Right ventricle myocardium superior (tissue), 1 donor: ENCODE results near the gene CAMK1G. TPM values are rescaled to one million over a fixed set of nuclear protein-coding genes. Genes with fewer than 3 reads are reported as not detected.

Experiments used
- ATAC-seq: fragments of 200-7000 bp; cut with Tn5 transposase; one replicate; pipeline ENCODE4 v1.9.1; 2020; ENCODE audit warnings: mild to moderate bottlenecking; ENCODE audit not compliant: poor library complexity
- DNase-seq: peaks from one replicate; pipeline ENCODE4 v3.0.0-alpha.2; 2020
- intact Hi-C: fragments of 100-400 bp; cut with DNase I; formaldehyde crosslinking; loops from one replicate; pipeline ENCODE4 v1.11.2; 2022
- long read RNA-seq: library from polyadenylated mRNA; unstranded; transcript quantifications from one replicate; pipeline ENCODE4 v2.0.0, GENCODE V29; 2021
- total RNA-seq: library from RNA; stranded (reverse); fragmentation: NEBNext Ultra II Directional; extraction: Animal tissue kit (Norgen Biotek cat#: 25700); gene quantifications from one replicate; pipeline ENCODE4 v1.2.1, GENCODE V29; 2021
- donor health status: DM: no; HTN: yes; CAD: no; lungs with severe emphysema.

Gene CAMK1G
- total RNA-seq: not detected
- long read RNA-seq: 0 reads

DNA sequence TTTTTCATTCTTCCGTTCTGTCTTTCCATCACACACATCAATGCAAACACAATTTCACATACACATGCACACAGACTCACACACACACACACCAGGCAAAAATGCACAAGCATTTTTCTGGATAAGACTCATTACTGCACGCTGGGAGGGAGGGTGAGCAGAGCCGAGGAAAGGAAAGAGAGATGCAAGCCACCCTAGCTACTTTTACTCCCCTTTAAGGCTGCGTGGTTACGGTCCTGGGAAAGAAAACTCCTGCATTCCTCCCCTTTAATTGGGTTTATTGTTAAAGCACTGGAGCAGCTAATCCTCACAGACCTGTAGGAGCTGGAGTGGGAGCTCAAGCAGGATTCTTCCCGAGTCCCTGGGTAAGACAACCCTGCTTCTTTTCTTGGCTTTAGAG, at the start of gene CAMK1G:
Gene CAMK1G (plus strand): TSS at position 307 of the 400 bp plus-strand sequence. CDS start 11,270 bp downstream, outside the sequence.
- ATAC-seq (no peak), DNase-seq (no peak)
- intact Hi-C loops: no loop called here

DNA sequence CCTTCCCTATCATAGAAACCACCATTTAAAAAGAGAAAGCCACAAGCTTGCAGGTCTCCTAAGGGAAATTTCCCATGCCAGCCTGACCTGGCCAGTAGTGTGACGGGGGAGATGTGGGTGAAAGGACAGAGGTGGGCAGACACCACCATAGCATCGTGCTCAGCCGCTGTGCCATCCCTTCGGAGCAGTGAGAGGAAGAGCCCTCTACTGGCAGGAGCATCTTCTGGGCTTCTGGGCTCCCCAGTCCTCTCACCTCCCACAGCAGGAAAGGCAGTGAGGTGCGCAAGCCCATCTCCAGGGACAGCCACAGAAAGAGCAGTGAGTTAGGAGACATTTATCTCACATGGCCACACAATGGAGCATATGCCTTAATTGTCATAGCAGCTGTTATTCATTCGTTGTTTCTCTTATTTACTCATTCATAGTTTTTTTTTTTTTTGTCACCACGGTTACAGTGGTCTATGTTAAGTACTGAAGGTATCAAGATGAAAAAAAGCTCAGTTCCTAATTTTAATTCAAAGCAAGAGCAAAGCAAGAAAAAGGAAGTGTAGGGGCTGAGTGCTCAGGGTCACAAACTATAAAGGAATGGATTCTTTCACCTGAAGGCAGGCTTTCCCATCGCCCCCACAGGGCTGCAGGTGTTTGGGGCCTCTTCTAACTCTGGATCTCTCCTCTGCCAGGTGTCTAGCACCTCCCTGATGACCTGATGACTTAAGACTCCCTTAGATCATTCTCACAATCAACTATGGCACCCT, 48.8 kb upstream of the CAMK1G start:
- DNase-seq (no peak), ATAC-seq (no peak)
- intact Hi-C loops: no loop called here

DNA sequence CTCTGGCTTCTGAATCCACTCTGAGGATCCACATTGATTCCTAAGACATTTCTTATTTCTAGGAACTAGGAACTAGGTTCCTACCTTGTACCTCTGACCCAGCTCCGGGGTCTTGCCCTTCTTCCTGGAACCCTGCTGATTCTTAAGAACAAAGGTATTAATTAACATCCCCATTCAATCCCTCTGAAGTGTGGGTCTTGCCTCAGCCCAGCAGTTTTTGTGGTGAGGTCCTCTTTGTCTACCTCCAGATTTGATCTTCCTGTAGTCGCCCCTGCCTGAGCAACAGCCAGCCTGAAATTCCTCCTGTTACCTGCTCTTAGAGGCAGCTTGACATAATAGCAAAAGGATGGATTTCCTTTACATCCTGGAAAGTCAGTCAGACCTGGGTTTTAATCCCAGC, 46.7 kb upstream of the CAMK1G start:
- ATAC-seq (no peak), DNase-seq (no peak)
- intact Hi-C loops: no loop called here

DNA sequence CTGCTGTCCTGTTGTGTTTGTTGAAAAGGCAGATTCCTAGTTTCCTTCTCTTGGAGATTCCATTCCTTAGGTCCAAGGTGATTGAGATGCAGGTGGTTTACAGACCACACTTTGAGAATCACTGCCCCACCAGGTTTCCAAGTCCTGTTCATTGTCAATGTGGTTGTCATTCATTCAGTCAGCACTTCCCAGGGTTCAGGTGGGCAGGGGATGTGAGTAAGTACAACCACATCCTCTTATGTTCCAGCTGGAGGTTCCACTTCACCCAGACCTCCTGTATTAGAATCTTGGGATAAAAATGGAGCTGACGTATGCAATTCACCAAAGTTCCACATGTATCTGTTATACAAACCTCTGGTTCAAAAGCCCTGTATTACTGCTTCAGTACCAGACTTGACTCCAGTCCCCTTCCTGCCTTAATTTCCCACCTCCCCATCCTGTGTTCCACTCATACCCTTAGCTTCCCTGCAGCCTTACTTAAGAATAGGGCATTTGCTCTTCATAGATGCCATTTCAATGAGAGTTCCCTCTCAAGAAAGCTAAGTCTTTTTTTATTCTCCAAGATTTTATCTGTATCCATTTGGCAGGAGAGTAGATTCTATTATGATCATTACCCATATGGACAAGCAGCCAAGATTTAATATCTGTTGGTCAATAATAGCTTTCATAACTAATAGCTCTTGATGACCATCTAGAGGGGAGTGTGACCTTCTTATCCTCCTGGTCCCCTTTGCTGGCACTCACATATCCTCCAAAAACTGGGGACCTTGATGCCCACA, 46.0 kb upstream of the CAMK1G start:
- ATAC-seq (no peak), DNase-seq (no peak)
- intact Hi-C loops: no loop called here

DNA sequence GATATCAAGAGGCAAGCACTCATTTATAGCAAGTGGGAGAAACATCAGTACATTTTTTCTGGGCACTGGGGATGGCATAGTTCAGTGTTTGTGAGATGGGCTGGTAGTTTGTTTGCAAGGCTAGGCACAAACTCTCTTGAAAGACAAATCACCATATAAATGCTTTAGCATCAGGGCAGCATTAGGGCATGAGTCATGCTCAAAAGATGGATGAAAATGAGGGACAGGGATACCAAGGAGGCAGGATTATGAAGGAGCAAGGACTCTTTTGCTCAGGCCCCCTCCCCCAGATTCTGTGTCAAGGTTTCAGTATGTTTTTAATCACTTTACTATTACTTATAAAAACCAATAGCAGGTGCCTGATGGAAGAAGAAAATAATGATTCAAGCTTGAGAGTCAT, 43.9 kb upstream of the CAMK1G start:
- intact Hi-C loops: no loop called here
- ATAC-seq (no peak), DNase-seq (no peak)

DNA sequence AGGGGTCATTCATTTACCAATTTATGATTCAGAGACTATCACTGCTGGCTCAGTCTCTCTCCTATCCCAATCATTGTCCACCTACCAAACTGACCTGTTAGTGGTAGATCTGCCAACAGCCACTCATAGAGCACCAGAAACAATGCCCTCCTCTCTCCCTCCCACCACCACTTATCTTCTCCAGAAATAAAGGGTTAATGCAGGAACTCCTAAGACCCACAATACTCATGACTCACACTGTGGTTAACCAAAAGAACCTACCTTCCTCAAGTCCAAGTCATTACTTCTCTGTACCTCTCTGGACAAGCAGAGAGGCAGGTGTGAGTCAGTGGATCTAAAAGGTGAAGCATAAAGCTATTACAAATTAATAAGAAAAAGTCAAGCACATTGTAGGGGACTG, 40.9 kb upstream of the CAMK1G start:
- intact Hi-C loops: no loop called here
- DNase-seq (no peak), ATAC-seq (no peak)

DNA sequence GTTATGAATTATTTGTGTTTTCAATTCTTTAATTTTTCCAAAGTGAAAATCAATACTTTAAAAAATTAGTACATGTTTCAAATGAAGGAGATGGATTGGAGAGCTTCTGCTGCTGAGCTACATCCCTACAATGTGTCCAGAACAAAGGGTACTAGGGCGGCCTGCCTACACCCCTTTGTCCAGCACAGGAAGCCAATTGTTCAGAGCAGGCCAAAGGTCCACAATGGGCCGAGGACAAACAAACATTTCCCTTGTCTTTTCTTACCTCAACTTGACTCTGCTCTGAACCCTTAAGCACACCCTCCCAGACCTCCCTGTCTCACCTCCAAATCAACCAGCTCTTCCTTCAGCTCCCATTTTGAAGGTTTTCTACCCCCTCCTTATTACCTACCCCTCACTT, 39.4 kb upstream of the CAMK1G start:
- DNase-seq (no peak), ATAC-seq (no peak)
- intact Hi-C loops: no loop called here

DNA sequence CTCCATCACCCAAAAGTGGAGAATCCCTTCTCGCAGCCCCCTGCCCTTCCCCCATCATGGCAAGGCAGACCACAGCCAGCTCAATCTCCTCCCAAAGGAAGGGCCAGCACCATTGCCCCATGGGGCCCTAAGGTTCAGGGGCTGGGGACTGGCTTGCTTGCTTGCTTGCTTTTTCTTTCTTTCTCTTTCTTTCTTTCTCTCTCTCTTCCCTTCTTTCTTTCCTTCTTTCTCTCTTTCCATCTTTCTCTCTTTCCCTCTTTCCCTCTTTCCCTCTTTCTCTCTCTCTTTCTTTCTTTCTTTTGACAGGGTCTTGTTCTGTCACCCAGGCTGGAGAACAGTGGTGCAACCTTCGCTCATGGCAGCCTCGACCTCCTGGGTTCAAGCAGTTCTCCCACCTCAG, 38.1 kb upstream of the CAMK1G start:
- DNase-seq (no peak), ATAC-seq (no peak)
- intact Hi-C loops: no loop called here

DNA sequence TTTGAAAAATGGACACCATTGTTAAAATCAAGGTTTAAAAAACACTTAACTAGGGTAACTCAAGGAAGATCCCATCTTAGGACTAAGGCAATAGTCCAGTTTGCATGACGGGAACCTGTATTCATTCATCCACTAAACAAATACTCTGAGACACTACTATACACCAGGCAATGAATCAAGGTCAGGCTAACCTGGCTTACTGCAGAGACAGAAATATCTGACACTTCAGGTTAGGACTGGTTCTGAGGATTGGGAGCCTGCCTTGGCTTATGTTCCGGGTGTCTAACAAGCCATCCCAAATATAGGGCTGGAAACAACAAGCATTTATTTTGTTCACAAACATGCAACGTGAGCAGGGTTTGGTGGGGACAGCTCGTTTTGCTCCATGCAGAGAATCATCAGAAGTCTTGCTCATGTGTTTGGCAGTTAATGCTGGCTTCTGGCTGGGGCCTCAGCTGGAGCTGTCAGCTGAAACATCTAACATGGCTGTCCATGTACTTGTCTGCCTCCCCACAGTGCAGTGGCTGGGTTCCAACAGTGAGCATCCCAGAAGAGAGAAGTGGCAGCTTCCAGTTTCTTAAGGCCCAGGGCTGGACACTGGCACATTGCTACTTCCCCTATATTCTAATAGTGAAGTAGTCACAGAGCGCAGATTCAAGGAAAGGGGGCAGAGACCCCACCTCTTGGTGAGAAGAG, 37.0 kb upstream of the CAMK1G start:
- no peak for ATAC-seq
- intact Hi-C loops: no loop called here

DNA sequence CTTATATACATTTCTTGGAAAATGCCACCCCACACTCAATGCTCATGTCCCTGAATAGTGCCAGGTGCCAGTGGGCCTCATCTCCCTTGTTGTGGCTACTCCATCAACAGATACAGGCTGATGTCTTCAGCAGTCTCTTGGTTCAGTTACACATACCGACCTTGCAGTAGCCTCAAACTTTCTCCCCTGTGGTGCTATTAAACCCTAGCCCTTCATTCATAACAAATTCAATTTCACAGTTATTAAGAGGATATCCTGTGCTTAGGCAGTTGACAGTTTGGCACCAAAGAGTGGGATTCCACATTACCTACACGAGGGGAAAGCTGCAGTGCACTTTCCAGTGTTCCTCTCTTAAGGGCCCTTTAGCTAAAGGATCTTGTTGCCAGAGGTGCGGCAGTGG, 35.9 kb upstream of the CAMK1G start:
- ATAC-seq (no peak), DNase-seq (no peak)
- intact Hi-C loops: no loop called here

More for the DNA sequence above, 37.0 kb upstream of the CAMK1G start:
- no peak for DNase-seq

DNA sequence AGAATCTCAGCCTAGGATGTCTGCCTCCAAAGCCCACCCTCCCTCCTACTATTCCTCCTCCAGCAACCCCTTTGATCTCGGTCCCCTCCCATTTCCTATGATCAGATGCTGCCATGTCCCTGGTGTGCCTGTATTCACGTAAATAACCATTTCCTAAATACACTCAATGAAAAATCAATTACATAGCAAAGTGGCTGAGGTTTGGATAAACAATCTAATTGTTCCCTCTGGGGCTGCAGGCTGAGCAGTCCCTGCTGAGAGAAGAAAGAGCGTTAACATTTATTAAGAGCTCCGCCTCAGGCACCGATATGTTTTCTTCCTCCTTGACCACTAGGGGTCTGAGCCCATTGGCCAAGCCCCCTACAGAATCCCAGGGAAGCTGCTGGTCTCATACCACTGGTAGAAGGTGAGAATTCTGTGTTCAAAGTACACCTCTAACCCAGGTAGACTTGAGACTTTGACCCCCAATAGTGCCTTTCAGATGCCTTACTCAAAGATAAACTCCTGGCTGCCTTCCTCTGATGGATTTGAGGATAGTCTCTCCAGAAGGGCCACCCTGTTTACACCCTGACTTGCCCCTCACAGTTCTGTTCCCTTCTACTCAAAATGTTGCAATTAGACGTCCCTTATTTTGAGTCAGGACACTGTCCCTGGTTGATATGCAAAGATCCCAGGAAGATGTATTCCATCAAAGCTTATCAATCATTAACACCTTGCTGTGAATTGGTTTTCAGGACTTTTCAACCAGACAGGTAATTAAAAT, 33.9 kb upstream of the CAMK1G start:
- DNase-seq (no peak), ATAC-seq (no peak)
- intact Hi-C loops: no loop called here

DNA sequence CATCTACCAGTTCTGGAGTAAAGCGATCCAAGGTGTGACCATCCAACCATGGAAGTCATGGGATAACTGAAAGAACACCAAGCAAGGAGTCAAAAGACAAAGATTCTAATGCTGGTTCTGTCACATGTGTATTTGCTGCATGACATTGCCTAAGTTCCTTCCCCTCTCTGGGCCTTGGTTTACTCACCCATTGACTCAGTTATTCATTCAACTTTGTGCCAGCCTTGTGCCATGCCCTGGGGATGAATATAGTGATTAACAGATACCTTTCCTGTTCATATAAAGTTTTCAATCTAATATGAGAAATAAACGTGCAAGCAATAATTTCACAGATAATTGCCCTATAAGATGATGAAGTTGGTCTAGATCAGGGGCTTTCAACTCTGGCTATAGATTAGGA, 33.0 kb upstream of the CAMK1G start:
- intact Hi-C loops: no loop called here
- no peak for ATAC-seq
- no peak for DNase-seq

DNA sequence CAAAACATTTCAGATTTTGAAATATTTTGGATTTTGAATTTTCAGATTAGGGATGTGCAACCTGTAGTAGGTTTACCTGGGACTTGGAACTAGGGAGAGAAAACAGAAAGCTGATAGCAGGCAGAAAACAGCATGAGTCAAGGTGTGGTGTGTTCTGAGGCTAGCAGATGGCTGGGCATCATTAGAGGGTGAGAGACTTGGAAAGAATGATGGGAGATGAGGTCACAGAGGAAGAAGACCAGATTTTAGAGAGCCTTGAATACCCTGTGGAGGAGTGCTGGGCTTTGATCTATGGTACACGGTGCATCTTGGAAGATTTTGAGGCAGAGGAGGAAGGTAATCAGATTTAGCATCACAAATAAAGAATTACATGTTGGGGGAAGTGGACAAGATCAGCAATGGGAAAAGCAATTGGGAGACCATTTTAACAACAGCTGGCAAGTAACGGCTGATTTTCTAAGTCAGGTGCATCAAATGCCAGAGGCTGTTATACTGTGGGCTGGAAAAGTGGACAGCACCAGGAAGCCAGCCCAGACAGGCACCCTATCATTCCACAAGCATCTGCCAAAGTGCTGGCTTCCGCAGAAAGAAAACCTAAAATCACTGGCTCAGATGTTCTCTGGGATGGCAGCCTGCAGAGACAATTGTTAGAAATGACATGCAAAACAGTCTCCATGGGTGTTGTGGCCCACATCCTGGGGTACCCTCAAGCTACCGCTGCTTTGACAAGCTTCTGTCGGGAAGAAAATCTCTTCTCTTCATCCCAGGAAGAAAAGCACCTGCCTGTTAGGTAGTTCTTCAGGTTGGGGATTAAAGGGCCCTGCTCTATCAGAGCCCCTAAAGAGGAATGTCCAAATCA, 30.9 kb upstream of the CAMK1G start:
- intact Hi-C loops: no loop called here
- DNase-seq: no peak
- ATAC-seq: no peak

DNA sequence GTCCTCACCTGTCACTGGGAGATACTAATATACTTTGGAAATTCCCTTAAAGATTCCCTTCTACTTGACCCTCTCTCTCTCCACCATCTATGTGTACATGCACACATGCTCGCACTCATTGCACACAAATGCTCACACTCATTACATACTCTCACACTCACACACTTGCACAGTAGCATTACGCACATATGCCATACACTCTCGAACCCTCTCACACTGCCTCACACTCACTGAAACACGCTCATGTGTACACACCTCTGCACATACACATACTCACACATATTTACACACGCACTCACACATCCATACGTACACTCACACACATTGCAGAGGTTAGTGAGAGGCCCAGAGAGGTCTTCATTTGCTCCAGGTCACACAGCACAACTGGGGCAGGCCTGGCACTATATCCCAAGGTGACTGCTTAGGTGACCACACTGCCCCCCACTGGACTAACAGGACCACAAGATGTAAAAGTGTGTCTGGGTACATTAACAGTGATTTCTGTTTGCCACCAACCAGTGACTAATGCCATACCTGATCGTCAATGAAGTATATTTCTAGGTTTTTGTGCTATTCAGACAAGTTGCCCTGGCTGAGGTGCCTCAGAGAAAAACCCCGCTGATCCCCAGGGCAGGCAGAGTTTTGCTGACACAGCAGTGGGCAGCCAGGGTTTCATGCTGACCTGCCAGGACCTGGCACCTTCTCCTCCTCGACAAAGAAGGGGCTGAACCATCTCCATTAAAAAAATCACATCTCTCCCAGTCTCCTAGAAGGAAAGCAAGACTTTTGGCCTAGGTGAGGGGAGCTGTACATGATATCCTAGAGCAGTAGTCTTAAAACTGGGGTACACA, 28.5 kb upstream of the CAMK1G start:
- DNase-seq (no peak), ATAC-seq (no peak)
- intact Hi-C loops: no loop called here

DNA sequence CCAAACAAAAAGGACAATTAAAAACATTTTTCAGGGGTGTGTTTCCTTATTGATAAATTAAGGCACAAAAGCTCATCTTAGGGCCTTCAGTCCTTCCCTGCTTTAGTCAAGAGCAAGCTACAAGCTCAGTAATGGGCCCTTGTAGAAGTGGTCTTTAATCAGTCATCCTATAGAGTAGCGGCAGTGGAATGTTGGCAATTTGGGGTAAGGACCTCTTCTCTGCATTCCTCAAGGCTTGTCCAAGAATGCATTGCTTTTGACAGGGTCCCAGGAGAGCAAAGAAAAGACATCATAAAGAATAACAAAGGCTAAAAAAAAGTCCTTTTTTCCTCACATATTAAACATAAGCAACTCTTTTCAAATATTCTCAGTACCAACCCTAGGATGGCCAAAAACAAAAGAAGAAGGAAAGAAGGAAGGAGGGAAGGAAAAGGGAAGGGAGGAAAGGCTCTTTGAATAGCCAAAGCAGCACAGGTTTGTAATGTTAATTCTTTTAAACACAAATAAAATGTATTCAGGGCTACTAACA, 27.3 kb upstream of the CAMK1G start:
- intact Hi-C loops: no loop called here
- DNase-seq: no peak
- no peak for ATAC-seq

DNA sequence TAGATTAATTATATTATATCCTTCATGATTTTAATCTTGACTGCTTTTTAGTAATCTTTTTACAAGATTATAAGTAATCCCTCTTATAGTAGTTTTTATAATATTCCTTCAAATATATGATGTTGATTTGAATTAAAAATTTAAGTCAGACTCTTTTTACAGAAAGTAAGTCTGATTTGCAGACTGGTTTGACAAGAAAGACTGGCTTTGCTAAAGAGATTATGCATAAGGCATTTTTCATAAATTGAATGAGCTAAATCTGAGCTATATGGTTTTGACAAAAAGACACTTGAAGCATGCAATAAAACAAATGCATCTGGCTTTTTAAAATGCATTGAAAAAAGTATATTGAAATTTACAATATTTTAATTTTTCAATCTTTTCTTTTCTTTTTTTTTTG, 26.3 kb upstream of the CAMK1G start:
- intact Hi-C loops: no loop called here
- ATAC-seq (no peak), DNase-seq (no peak)

DNA sequence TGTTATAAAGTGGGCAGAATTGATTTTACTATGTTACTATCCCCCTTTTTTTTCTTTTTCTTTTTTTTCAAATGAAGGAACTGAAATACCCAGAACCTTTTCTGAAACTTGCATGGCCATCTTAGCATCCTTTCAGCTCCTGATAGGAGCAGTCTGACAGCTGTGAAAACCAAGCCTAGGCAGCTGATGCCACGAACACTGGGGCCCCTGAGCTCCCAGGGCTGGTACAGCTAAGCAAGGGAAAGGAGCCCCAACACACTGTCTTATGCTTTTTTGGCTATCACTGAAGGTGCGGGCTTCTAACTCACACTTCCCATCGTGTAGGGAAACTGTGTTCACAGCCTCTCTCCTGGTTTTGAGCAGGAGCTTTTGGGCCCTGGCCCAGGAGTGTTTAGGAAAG, 23.0 kb upstream of the CAMK1G start:
- intact Hi-C loops: loop anchor here (10.0 kb wide), 1 partner anchor 356 kb away; no protein-coding TSS in a partner anchor
- DNase-seq (no peak), ATAC-seq (no peak)
